NB4 (cell line): ENCODE results near the gene QSOX2.

Source experiments
- DNase-seq: peaks from one replicate; pipeline ENCODE4 v3.0.0; 2010; ENCODE audit warnings: low read depth
- H3K4me3 ChIP-seq: one replicate; pipeline ENCODE4 v1.5.1; 2011; ENCODE audit warnings: mild to moderate bottlenecking, low read depth, low read length, moderate library complexity
- MYC ChIP-seq: IDR thresholded peaks from 2 replicates; pipeline ENCODE4 v1.6.1; 2011; ENCODE audit warnings: low read depth, low read length
- POLR2A ChIP-seq: IDR thresholded peaks from 2 replicates; pipeline ENCODE4 v1.6.1; 2011; ENCODE audit warnings: mild to moderate bottlenecking; ENCODE audit not compliant: insufficient read length; ENCODE audit errors: extremely low read depth
- TF ChIP-seq, protein P1 (sequence below): IDR thresholded peaks from one replicate; pipeline ENCODE4 v1.5.1; 2012; ENCODE audit warnings: low read depth, low read length
- TF ChIP-seq, protein P2 (sequence below): IDR thresholded peaks from 2 replicates; pipeline ENCODE4 v1.6.1; 2011; ENCODE audit warnings: low read depth, low read length

The QSOX2 gene

DNA sequence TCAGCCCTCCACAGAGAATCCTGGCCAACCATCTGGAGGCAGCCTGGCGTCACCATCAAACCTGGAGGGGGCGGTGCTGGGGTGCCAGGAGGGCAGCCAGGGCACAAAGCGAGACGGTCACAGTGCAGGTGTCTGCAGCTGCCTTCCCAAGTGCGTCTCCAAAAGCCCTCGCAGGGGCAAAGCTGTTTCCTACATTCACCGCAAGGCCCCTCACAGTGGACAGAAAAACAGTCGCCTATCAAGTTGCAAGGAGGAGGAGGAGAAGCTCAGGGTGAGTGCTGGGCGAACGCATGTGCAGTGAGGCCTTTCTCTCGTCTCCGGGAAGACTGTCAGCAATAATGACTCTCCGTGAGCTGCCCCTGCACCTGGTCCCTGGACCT, 22.7 kb downstream of the QSOX2 start:
- H3K4me3 ChIP-seq, result no peak overlapping the region
- DNase-seq, result no peak
- no peak for TF ChIP-seq POLR2A
- TF ChIP-seq MYC, result no peak
- TF ChIP-seq, protein P1, sequence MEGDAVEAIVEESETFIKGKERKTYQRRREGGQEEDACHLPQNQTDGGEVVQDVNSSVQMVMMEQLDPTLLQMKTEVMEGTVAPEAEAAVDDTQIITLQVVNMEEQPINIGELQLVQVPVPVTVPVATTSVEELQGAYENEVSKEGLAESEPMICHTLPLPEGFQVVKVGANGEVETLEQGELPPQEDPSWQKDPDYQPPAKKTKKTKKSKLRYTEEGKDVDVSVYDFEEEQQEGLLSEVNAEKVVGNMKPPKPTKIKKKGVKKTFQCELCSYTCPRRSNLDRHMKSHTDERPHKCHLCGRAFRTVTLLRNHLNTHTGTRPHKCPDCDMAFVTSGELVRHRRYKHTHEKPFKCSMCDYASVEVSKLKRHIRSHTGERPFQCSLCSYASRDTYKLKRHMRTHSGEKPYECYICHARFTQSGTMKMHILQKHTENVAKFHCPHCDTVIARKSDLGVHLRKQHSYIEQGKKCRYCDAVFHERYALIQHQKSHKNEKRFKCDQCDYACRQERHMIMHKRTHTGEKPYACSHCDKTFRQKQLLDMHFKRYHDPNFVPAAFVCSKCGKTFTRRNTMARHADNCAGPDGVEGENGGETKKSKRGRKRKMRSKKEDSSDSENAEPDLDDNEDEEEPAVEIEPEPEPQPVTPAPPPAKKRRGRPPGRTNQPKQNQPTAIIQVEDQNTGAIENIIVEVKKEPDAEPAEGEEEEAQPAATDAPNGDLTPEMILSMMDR, result no peak
- TF ChIP-seq, protein P2, sequence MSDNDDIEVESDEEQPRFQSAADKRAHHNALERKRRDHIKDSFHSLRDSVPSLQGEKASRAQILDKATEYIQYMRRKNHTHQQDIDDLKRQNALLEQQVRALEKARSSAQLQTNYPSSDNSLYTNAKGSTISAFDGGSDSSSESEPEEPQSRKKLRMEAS, result no peak

DNA sequence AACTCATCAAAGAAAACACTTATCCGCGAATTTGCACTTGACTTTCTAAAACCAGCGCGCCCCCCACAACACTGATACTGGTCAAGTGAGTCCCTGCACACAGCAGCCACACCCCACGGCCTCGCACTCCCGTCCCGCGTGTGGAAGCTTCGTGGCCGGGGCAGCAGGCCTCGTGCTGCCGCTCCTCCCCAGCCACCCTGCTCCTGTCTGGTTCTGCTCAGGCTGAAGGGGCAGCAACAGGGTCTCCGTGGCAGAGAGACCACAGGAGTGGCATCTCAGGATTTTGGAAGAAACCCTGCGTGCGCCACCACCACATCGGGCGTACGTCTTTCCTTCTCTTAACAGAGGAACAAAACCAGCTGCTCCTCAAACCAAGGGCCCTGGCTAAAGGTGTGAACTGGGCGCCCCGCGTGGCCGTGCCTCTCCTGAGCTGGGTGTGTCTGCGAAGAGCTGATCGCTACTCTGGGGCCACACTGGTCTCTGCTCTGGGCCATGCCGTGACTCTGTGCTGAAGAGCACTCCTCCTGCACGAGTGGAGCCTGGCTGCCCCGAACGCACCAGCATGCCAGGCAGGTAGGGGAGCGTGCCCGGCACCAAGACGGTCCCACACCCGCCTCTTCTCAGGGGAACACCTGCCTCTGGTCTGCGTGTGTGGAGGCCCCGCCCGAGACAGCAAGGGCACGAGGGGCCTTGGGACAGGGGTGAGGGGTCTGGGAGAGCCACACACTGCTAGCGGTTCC, 23.3 kb downstream of the QSOX2 start:
- no peak for DNase-seq

DNA sequence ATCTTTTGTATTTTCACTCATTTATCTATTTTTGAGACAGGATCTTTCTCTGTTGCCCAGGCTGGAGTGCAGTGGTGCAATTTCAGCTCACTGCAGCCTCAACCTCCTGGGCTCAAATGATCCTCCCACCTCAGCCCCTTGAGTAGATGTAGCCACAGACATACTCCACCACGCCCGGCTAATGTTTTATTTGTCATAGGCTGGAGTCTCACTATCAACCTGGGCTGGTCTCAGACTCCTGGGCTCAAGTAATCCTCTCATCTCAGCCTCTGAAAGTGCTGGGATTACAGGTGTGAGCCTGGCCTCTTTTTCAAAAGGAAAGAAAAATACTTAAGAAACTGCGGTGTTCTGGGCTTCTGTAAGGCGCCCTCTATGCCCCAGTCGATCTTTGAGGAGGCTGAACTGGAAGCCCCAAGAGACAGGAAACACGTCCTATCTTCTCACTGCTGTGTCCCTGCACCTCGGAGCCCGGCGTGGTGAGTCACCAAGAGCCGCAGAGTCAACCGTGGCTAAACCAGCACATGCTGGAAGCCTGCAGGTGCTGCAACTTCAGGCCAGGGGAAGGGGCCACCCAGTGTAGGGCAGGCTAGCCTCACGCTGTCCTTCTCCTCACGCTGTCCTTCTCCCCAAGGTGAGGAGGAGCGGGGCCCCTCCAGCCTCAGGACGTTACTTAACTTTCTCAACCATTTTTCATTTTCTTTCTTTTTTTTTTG, 25.4 kb downstream of the QSOX2 start:
- peak; percentile 94 for DNase-seq
- H3K4me3 ChIP-seq, result no peak overlapping the region
- TF ChIP-seq, protein P1, result peak; percentile 14
- TF ChIP-seq POLR2A, result no peak
- TF ChIP-seq, protein P2, result peak; percentile 87
- TF ChIP-seq MYC, result peak; percentile 85

More for the DNA sequence above, 23.3 kb downstream of the QSOX2 start:
- TF ChIP-seq MYC (no peak), POLR2A (no peak)
- TF ChIP-seq, protein P2, result no peak
- TF ChIP-seq, protein P1, result no peak
- no peak overlapping the region for H3K4me3 ChIP-seq

DNA sequence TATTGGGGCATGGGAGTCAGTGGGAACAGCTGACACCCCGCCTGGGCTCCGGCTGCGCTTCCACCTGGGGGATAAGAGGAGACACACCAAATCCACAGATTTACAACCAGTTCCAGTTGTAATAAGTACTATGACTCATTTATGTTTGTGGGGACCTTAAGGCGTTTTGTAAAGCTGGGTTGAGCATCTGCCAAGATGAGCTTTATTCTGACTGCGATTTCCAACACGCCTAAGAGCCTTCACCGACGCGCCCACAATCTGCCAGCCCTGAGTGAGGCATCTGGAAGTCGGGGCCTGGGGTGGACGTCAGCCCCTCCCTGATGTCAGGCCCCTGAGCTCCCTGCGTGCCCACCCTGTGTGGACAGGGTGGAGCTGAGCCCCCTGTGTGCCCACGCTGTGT, 26.3 kb downstream of the QSOX2 start:
- TF ChIP-seq, protein P1, result no peak
- TF ChIP-seq MYC (no peak), POLR2A (no peak)
- TF ChIP-seq, protein P2, result no peak
- H3K4me3 ChIP-seq, result no peak overlapping the region
- no peak for DNase-seq

DNA sequence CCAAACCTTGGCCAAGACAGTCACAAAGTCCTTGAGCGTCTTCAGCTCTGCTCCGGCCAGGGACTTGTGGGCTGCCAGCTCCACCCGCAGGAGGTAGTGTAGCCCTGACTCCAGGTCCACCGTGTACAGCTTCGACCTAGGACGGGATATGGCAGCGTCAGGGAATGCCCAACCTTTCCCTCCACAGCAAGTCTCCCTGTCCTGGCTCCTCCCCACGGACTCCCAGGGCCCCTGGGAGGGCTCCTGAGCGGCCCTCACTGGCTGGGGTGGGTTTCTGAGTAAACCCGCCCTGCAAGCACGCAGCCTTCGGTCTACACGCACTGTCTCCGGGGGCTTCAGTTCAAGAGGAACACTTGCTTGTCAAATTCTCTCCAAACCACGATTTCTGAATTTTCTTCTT, 26.9 kb downstream of the QSOX2 start:
- no peak for DNase-seq
- TF ChIP-seq, protein P2, result no peak
- TF ChIP-seq MYC (no peak), POLR2A (no peak)
- TF ChIP-seq, protein P1, result no peak
- no peak overlapping the region for H3K4me3 ChIP-seq

DNA sequence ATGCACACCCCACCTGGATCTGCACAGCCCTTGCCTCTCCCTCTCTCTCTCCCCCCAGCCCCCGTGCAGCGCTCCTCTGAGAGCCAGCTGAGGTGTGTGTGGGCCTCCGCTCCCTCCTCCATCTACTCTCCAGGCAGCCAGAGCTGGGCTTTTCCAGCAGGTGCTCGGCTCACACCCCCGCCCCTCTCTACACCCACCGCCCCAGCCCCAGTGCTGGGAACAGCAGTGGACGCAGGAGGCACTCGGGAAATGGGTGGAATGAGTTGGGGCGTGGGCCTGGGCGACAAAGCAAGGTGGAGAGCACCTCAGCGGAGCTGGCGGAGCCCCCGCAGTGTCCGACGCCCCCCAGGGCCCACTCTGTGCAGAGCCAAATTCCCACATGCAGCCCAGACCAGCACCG, 27.3 kb downstream of the QSOX2 start:
- H3K4me3 ChIP-seq, result no peak overlapping the region
- DNase-seq, result no peak

More for the DNA sequence above, 27.3 kb downstream of the QSOX2 start:
- TF ChIP-seq MYC (no peak), POLR2A (no peak)
- TF ChIP-seq, protein P1, result no peak
- TF ChIP-seq, protein P2, result no peak
